IPS-18a (cell line): Measurements from ENCODE around the gene IL1R1.
"Not testable (repeated sequence)": the region's sequence is repeated elsewhere in the genome, so short reads cannot be mapped to it uniquely, and the experiment has no call there.

ENCODE experiments used
- H3K27ac ChIP-seq: one replicate; pipeline ENCODE4 v1.5.1; 2013; ENCODE audit warnings: low read length
- H3K27me3 ChIP-seq: one replicate; pipeline ENCODE4 v1.6.1; 2013; ENCODE audit warnings: mild to moderate bottlenecking, low read length; ENCODE audit not compliant: control insufficient read depth, insufficient read depth
- H3K36me3 ChIP-seq: one replicate; pipeline ENCODE4 v1.6.1; 2013; ENCODE audit warnings: low read depth, low read length; ENCODE audit not compliant: control insufficient read depth
- H3K4me1 ChIP-seq: one replicate; pipeline ENCODE4 v1.6.1; 2013; ENCODE audit warnings: low read depth, low read length; ENCODE audit not compliant: control insufficient read depth
- H3K4me3 ChIP-seq: one replicate; pipeline ENCODE4 v1.5.1; 2013; ENCODE audit warnings: low read length
- H3K9ac ChIP-seq: one replicate; pipeline ENCODE4 v1.6.1; 2013; ENCODE audit warnings: mild to moderate bottlenecking, low read length, moderate library complexity
- H3K9me3 ChIP-seq: one replicate; pipeline ENCODE4 v1.6.1; 2013; ENCODE audit warnings: low read depth, low read length; ENCODE audit not compliant: control insufficient read depth

Gene IL1R1

GRCh38 chr2:102112692-102113665, 29.6 kb upstream of the IL1R1 start:
- H3K36me3 ChIP-seq, result no peaks in the 10 kb centered on the region
- no peaks in the 10 kb centered on the region for H3K27me3 ChIP-seq
- H3K4me3 ChIP-seq, result no peak overlapping the region
- H3K27ac ChIP-seq, result no peak overlapping the region
- no peaks in the 10 kb centered on the region for H3K9me3 ChIP-seq
- H3K4me1 ChIP-seq, result peaks cover 4% of the 10 kb centered on the region
- H3K9ac ChIP-seq, result no peak overlapping the region

- Histone ChIP-seq H3K4me1 (peaks cover 4% of the 10 kb centered on the region), H3K4me3 (no peak overlapping the region), H3K27ac (no peak overlapping the region), H3K27me3 (no peaks in the 10 kb centered on the region), H3K9me3 (no peaks in the 10 kb centered on the region), H3K9ac (no peak overlapping the region), H3K36me3 (no peaks in the 10 kb centered on the region)
Observed at GRCh38 chr2:102114290-102114721, 28.2 kb upstream of the IL1R1 start.

GRCh38 chr2:102114851-102115497, 27.6 kb upstream of the IL1R1 start:
- Histone ChIP-seq H3K36me3 (no peaks in the 10 kb centered on the region), H3K4me3 (no peak overlapping the region), H3K27me3 (no peaks in the 10 kb centered on the region), H3K9ac (no peak overlapping the region), H3K9me3 (no peaks in the 10 kb centered on the region), H3K4me1 (peaks cover 4% of the 10 kb centered on the region), H3K27ac (no peak overlapping the region)

- no peaks in the 10 kb centered on the region for H3K9me3 ChIP-seq
- no peaks in the 10 kb centered on the region for H3K36me3 ChIP-seq
- H3K4me1 ChIP-seq, result peaks cover 4% of the 10 kb centered on the region
- no peaks in the 10 kb centered on the region for H3K27me3 ChIP-seq
- no peak overlapping the region for H3K27ac ChIP-seq
- H3K4me3 ChIP-seq, result no peak overlapping the region
- no peak overlapping the region for H3K9ac ChIP-seq
Observed at GRCh38 chr2:102116630-102117471, 25.7 kb upstream of the IL1R1 start.

GRCh38 chr2:102117472-102117858, 25.1 kb upstream of the IL1R1 start:
- Histone ChIP-seq H3K27me3 (no peaks in the 10 kb centered on the region), H3K27ac (no peak overlapping the region), H3K9ac (no peak overlapping the region), H3K4me1 (no peaks in the 10 kb centered on the region), H3K4me3 (no peak overlapping the region), H3K9me3 (no peaks in the 10 kb centered on the region), H3K36me3 (no peaks in the 10 kb centered on the region)

- H3K36me3 ChIP-seq, result no peaks in the 10 kb centered on the region
- H3K9ac ChIP-seq, result no peak overlapping the region
- no peak overlapping the region for H3K27ac ChIP-seq
- H3K4me3 ChIP-seq, result no peak overlapping the region
- H3K27me3 ChIP-seq, result no peaks in the 10 kb centered on the region
- H3K4me1 ChIP-seq, result no peaks in the 10 kb centered on the region
- no peaks in the 10 kb centered on the region for H3K9me3 ChIP-seq
Observed at GRCh38 chr2:102119255-102119654, 23.3 kb upstream of the IL1R1 start.

GRCh38 chr2:102120261-102120660, 22.3 kb upstream of the IL1R1 start:
- no peaks in the 10 kb centered on the region for H3K9me3 ChIP-seq
- H3K36me3 ChIP-seq, result no peaks in the 10 kb centered on the region
- no peaks in the 10 kb centered on the region for H3K4me1 ChIP-seq
- H3K4me3 ChIP-seq, result no peak overlapping the region
- no peak overlapping the region for H3K27ac ChIP-seq
- H3K9ac ChIP-seq, result no peak overlapping the region
- H3K27me3 ChIP-seq, result no peaks in the 10 kb centered on the region

- no peak overlapping the region for H3K27ac ChIP-seq
- H3K4me1 ChIP-seq, result no peaks in the 10 kb centered on the region
- H3K36me3 ChIP-seq, result no peaks in the 10 kb centered on the region
- no peaks in the 10 kb centered on the region for H3K9me3 ChIP-seq
- no peak overlapping the region for H3K9ac ChIP-seq
- no peaks in the 10 kb centered on the region for H3K27me3 ChIP-seq
- no peak overlapping the region for H3K4me3 ChIP-seq
Observed at GRCh38 chr2:102120701-102121159, 21.8 kb upstream of the IL1R1 start.

GRCh38 chr2:102122115-102122514, 20.4 kb upstream of the IL1R1 start:
- no peak overlapping the region for H3K4me3 ChIP-seq
- no peak overlapping the region for H3K9ac ChIP-seq
- no peaks in the 10 kb centered on the region for H3K4me1 ChIP-seq
- no peak overlapping the region for H3K27ac ChIP-seq
- H3K27me3 ChIP-seq, result no peaks in the 10 kb centered on the region
- H3K9me3 ChIP-seq, result no peaks in the 10 kb centered on the region
- no peaks in the 10 kb centered on the region for H3K36me3 ChIP-seq

- Histone ChIP-seq H3K9me3 (no peaks in the 10 kb centered on the region), H3K27ac (no peak overlapping the region), H3K36me3 (no peaks in the 10 kb centered on the region), H3K9ac (no peak overlapping the region), H3K4me1 (no peaks in the 10 kb centered on the region), H3K27me3 (no peaks in the 10 kb centered on the region), H3K4me3 (no peak overlapping the region)
Observed at GRCh38 chr2:102122909-102123308, 19.6 kb upstream of the IL1R1 start.

GRCh38 chr2:102124421-102124820, 18.1 kb upstream of the IL1R1 start:
- H3K9me3 ChIP-seq, H3K27ac ChIP-seq, H3K4me3 ChIP-seq, H3K9ac ChIP-seq, H3K27me3 ChIP-seq, H3K4me1 ChIP-seq, H3K36me3 ChIP-seq: not testable (repeated sequence)
